ENCODE data around the gene IYD.

The IYD gene

GRCh38 chr6:150450918-150451317, 82.1 kb downstream of the IYD start:
- Histone ChIP-seq H3K4me2 (ENCODE audit: insufficient read depth, low read length) (no peak overlapping the region), H3K9me3 (ENCODE audit: insufficient read depth, low read length, severe bottlenecking) (no peaks in the 10 kb centered on the region), H3K4me1 (ENCODE audit: insufficient read depth, low read length) (no peaks in the 10 kb centered on the region), H3K36me3 (ENCODE audit: insufficient read depth, low read length) (no peaks in the 10 kb centered on the region), H3K27ac (ENCODE audit: low read length) (no peak overlapping the region), H4K20me1 (ENCODE audit: insufficient read depth, low read length) (no peaks in the 10 kb centered on the region), H3K9ac (ENCODE audit: low read depth, low read length) (no peak overlapping the region), H2AFZ (ENCODE audit: low read depth, low read length) (no peak overlapping the region), H3K79me2 (ENCODE audit: insufficient read depth, low read length) (no peaks in the 10 kb centered on the region), H3K27me3 (ENCODE audit: insufficient read depth, low read length, poor library complexity) (peaks cover 3% of the 10 kb centered on the region), H3K4me3 (ENCODE audit: low read depth in 1 of 2, low read length in 2 of 2) (no peak overlapping the region)
- ATAC-seq (ENCODE audit: insufficient read depth, low read depth), result no peak
- DNase-seq, result no peak
- TF ChIP-seq EZH2 (IDR thresholded peaks at IDR 0.05; ENCODE audit: borderline replicate concordance, low read depth, low read length, severe bottlenecking) (no peak), CTCF (IDR thresholded peaks at IDR 0.05; ENCODE audit: borderline replicate concordance, extremely low read depth, low read length, poor library complexity, severe bottlenecking) (no peak)

GRCh38 chr6:150451807-150452427, 83.1 kb downstream of the IYD start:
- H3K9ac ChIP-seq (ENCODE audit: low read depth, low read length), result no peak overlapping the region

GRCh38 chr6:150452428-150453243, 83.8 kb downstream of the IYD start:
- Histone ChIP-seq H3K9me3 (ENCODE audit: insufficient read depth, low read length, severe bottlenecking) (no peaks in the 10 kb centered on the region), H3K27ac (ENCODE audit: low read length) (no peak overlapping the region), H3K4me2 (ENCODE audit: insufficient read depth, low read length) (no peak overlapping the region), H3K9ac (ENCODE audit: low read depth, low read length) (no peak overlapping the region), H3K79me2 (ENCODE audit: insufficient read depth, low read length) (no peaks in the 10 kb centered on the region), H3K4me1 (ENCODE audit: insufficient read depth, low read length) (no peaks in the 10 kb centered on the region), H2AFZ (ENCODE audit: low read depth, low read length) (no peak overlapping the region), H3K4me3 (ENCODE audit: low read depth in 1 of 2, low read length in 2 of 2) (no peak overlapping the region), H3K27me3 (ENCODE audit: insufficient read depth, low read length, poor library complexity) (no peaks in the 10 kb centered on the region), H3K36me3 (ENCODE audit: insufficient read depth, low read length) (no peaks in the 10 kb centered on the region), H4K20me1 (ENCODE audit: insufficient read depth, low read length) (no peaks in the 10 kb centered on the region)
- ATAC-seq (ENCODE audit: insufficient read depth, low read depth) (no peak), DNase-seq (no peak)
- TF ChIP-seq EZH2 (IDR thresholded peaks at IDR 0.05; ENCODE audit: borderline replicate concordance, low read depth, low read length, severe bottlenecking) (no peak), CTCF (IDR thresholded peaks at IDR 0.05; ENCODE audit: borderline replicate concordance, extremely low read depth, low read length, poor library complexity, severe bottlenecking) (no peak)

More at GRCh38 chr6:150451807-150452427, 83.1 kb downstream of the IYD start:
- Histone ChIP-seq H3K27me3 (ENCODE audit: insufficient read depth, low read length, poor library complexity) (peaks cover 3% of the 10 kb centered on the region), H3K4me3 (ENCODE audit: low read depth in 1 of 2, low read length in 2 of 2) (no peak overlapping the region), H4K20me1 (ENCODE audit: insufficient read depth, low read length) (no peaks in the 10 kb centered on the region), H3K79me2 (ENCODE audit: insufficient read depth, low read length) (no peaks in the 10 kb centered on the region), H2AFZ (ENCODE audit: low read depth, low read length) (no peak overlapping the region), H3K4me1 (ENCODE audit: insufficient read depth, low read length) (no peaks in the 10 kb centered on the region), H3K27ac (ENCODE audit: low read length) (no peak overlapping the region), H3K9me3 (ENCODE audit: insufficient read depth, low read length, severe bottlenecking) (no peaks in the 10 kb centered on the region), H3K4me2 (ENCODE audit: insufficient read depth, low read length) (no peak overlapping the region), H3K36me3 (ENCODE audit: insufficient read depth, low read length) (no peaks in the 10 kb centered on the region)
- ATAC-seq (ENCODE audit: insufficient read depth, low read depth) (no peak), DNase-seq (no peak)
- TF ChIP-seq CTCF (IDR thresholded peaks at IDR 0.05; ENCODE audit: borderline replicate concordance, extremely low read depth, low read length, poor library complexity, severe bottlenecking) (no peak), EZH2 (IDR thresholded peaks at IDR 0.05; ENCODE audit: borderline replicate concordance, low read depth, low read length, severe bottlenecking) (no peak)

Measured in DND-41 (cell line).